Neural cell (in vitro differentiated cells): ENCODE measurements around the gene CRY2. TPM values are rescaled to one million over a fixed set of nuclear protein-coding genes. Genes with fewer than 3 reads are reported as not detected.

Experiments
- H2AFZ ChIP-seq: fragments of 200-600, 300-800 bp; sonication (generic), shearing (Covaris generic); 2 replicates; pipeline ENCODE4 v1.6.0; 2014; ENCODE audit warnings: low read depth, mild to moderate bottlenecking, antibody characterized with exemption, low read length, moderate library complexity
- H3F3A ChIP-seq: fragments of 200-600 bp; shearing (Covaris generic); 2 replicates; pipeline ENCODE4 v1.6.1; 2016; ENCODE audit warnings: mild to moderate bottlenecking, moderate library complexity, mixed read lengths, antibody characterized with exemption, low read length; ENCODE audit not compliant: insufficient read depth, poor library complexity, severe bottlenecking
- H3K27ac ChIP-seq: fragments of 200-600, 300-800 bp; sonication (generic), shearing (Covaris generic); 2 replicates; pipeline ENCODE4 v1.5.1; 2014; ENCODE audit warnings: mild to moderate bottlenecking, low read length, moderate library complexity
- H3K27me3 ChIP-seq: fragments of 300-800, 200-600 bp; sonication (generic), shearing (Covaris generic); 2 replicates; pipeline ENCODE4 v1.6.0; 2014; ENCODE audit warnings: mild to moderate bottlenecking, low read depth, low read length, moderate library complexity; ENCODE audit not compliant: insufficient read depth
- H3K36me3 ChIP-seq: fragments of 300-800, 200-600 bp; sonication (generic), shearing (Covaris generic); 2 replicates; pipeline ENCODE4 v1.5.1; 2014; ENCODE audit warnings: mild to moderate bottlenecking, antibody characterized with exemption, low read length, moderate library complexity; ENCODE audit not compliant: insufficient read depth
- H3K4me2 ChIP-seq: fragments of 300-800, 200-600 bp; sonication (generic), shearing (Covaris generic); 2 replicates; pipeline ENCODE4 v1.6.0; 2014; ENCODE audit warnings: mild to moderate bottlenecking, low read length
- H3K4me3 ChIP-seq: fragments of 300-800, 200-600 bp; sonication (generic), shearing (Covaris generic); 2 replicates; pipeline ENCODE4 v1.5.1; 2014; ENCODE audit warnings: mild to moderate bottlenecking, low read length, moderate library complexity
- H3K79me2 ChIP-seq: fragments of 200-600 bp; shearing (Covaris generic); replicated peaks from 2 replicates; pipeline ENCODE4 v1.6.0; 2014; ENCODE audit warnings: mild to moderate bottlenecking, low read length, moderate library complexity; ENCODE audit not compliant: insufficient read depth
- H3K9ac ChIP-seq: fragments of 300-800, 200-600 bp; sonication (generic), shearing (Covaris generic); 2 replicates; pipeline ENCODE4 v1.6.1; 2016; ENCODE audit warnings: mild to moderate bottlenecking, low read length, mixed read lengths
- H3K9me2 ChIP-seq: fragments of 200-600 bp; shearing (Covaris generic); 2 replicates; pipeline ENCODE4 v1.6.1; 2016; ENCODE audit warnings: mild to moderate bottlenecking, low read length, mixed read lengths; ENCODE audit not compliant: insufficient read depth
- H3K9me3 ChIP-seq: fragments of 200-600, 300-800 bp; sonication (generic), shearing (Covaris generic); 2 replicates; pipeline ENCODE4 v1.6.1; 2016; ENCODE audit warnings: mild to moderate bottlenecking, mixed run types, low read length, moderate library complexity, mixed read lengths
- H4K20me1 ChIP-seq: fragments of 200-600 bp; shearing (Covaris generic); 2 replicates; pipeline ENCODE4 v1.6.1; 2016; ENCODE audit warnings: mild to moderate bottlenecking, mixed run types; ENCODE audit not compliant: insufficient read depth
- EP300 ChIP-seq: fragments of 450-650 bp; conservative IDR thresholded peaks from 2 replicates; pipeline ENCODE4 v1.6.1; 2014; ENCODE audit warnings: antibody characterized with exemption, mild to moderate bottlenecking, moderate library complexity; ENCODE audit not compliant: poor library complexity, severe bottlenecking
- EZH2 ChIP-seq: fragments of 200-600, 300-800 bp; shearing (Covaris generic), sonication (generic); IDR thresholded peaks from 2 replicates; pipeline ENCODE4 v1.6.1; 2014; ENCODE audit warnings: antibody characterized with exemption, low read length, borderline replicate concordance, mild to moderate bottlenecking; ENCODE audit not compliant: insufficient read depth, poor library complexity, severe bottlenecking
- MXI1 ChIP-seq: fragments of 450-650 bp; conservative IDR thresholded peaks from 2 replicates; pipeline ENCODE4 v1.6.1; 2014; ENCODE audit warnings: antibody characterized with exemption, mild to moderate bottlenecking; ENCODE audit not compliant: poor library complexity, severe bottlenecking
- POLR2AphosphoS5 ChIP-seq: IDR thresholded peaks from 2 replicates; pipeline ENCODE4 v1.6.1; 2012
- RAD21 ChIP-seq: fragments of 450-650 bp; conservative IDR thresholded peaks from 2 replicates; pipeline ENCODE4 v1.6.1; 2014; ENCODE audit warnings: antibody characterized with exemption, mild to moderate bottlenecking, moderate library complexity
- SMC3 ChIP-seq: fragments of 450-650 bp; conservative IDR thresholded peaks from 2 replicates; pipeline ENCODE4 v1.6.1; 2014; ENCODE audit warnings: antibody characterized with exemption, mild to moderate bottlenecking, moderate library complexity; ENCODE audit not compliant: poor library complexity
- TAF1 ChIP-seq: IDR thresholded peaks from 2 replicates; pipeline ENCODE4 v1.6.1; 2012; ENCODE audit warnings: low read depth
- polyA plus RNA-seq: library from polyadenylated mRNA; depleted of rRNA; stranded (reverse); fragments of >200 nt; gene quantifications from 2 replicates; pipeline ENCODE4 v1.2.3, GENCODE V29; 2014
- TF ChIP-seq, protein P1 (sequence below): IDR thresholded peaks from 2 replicates; pipeline ENCODE4 v1.6.1; 2012; ENCODE audit warnings: borderline replicate concordance
- TF ChIP-seq, protein P2 (sequence below): fragments of 450-650 bp; IDR thresholded peaks from 2 replicates; pipeline ENCODE4 v1.5.1; 2014; ENCODE audit warnings: antibody characterized with exemption, mild to moderate bottlenecking, moderate library complexity; ENCODE audit not compliant: poor library complexity, severe bottlenecking

The CRY2 gene
- polyA plus RNA-seq, 1 donor from 2014 or later: 27.8 TPM

DNA sequence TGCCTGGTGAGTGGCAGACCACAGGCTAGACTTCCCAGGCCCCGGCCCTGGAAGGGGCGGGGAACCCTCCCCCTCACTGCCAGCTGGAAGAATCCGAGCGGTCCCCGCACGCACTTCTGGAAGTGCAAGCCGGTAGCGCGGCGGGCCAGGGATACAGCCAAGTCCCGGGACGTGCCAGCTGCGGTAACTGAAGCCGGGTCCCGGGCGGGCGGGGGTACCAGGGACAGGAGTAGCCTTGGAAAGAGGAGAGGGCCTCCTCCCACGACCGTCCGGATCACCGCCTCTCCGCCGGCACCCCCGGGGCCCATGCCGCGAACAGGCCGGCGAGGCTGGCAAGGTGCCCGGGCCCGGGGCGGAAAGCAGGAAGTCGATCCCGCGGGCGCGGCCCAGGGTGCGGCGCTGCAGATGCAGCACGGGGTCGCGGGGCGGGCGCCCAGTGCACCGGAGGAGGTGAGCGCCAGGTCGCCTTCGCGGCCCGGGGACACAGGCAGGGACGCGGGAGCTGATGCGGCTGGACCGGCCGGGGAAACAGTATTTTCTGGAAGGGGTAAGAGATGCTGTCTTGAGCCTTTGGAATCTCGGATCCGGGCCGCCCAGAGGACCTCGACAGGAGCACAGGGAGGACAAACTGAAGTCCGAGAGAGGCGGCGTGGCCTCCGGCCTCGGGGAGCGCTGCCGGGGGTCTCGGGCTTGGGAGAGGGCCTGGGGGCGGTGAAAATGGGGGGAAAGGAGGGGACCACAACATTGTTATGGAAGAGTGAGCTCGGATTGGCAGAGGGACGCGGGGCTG lies 43.1 kb upstream of the CRY2 start:
- H3K9me3 ChIP-seq: no peaks in the 10 kb centered on the region
- peak overlapping the region; percentile 90 for H2AFZ ChIP-seq
- H3K79me2 ChIP-seq: peaks cover 14% of the 10 kb centered on the region
- peaks cover 24% of the 10 kb centered on the region for H3K27me3 ChIP-seq
- TF ChIP-seq SMC3 (no peak), EZH2 (peak; percentile 38)
- H3K9ac ChIP-seq: peak overlapping the region; percentile 85
- H3K9me2 ChIP-seq: no peaks in the 10 kb centered on the region
- H3K4me2 ChIP-seq: peak overlapping the region; percentile 84
- H4K20me1 ChIP-seq: no peaks in the 10 kb centered on the region
- peak overlapping the region; percentile 73 for H3K4me3 ChIP-seq
- H3K36me3 ChIP-seq: no peaks in the 10 kb centered on the region
- no peak overlapping the region for H3K27ac ChIP-seq
- no peaks in the 10 kb centered on the region for H3F3A ChIP-seq

DNA sequence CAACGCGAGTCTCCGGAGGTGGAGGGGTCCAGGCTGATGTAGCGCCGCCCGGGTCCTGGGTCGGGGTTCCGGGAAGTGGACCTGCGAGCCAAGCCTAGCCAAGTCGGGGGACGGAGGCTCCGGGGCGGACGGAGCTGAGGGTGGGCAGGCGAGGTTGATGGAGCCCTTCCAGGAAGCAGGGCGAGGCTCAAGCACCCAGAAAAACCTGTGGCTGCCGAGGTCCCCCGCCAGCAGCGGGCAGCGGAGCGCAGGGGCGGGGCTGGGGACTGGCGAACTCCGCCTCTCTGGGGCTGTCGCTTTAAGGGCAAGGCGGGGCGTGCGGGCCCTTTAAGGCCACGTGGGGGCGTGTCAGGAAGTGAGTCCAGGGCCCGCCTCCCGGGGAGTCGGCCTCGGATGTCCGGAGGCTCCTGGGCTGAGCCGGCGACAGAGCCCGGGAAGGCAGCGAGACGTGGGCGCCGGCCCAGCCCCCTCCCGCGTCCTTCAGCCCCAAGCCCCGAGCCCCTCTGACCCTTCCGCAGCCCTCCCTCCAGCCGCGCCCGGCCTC lies 42.4 kb upstream of the CRY2 start, which contains the start of gene SLC35C1:
Gene SLC35C1, plus strand, starts transcription at position 389 of the 544 bp plus-strand sequence. CDS start 653 bp downstream, outside the sequence.
- Histone ChIP-seq H3K79me2 (peaks cover 14% of the 10 kb centered on the region), H4K20me1 (no peaks in the 10 kb centered on the region), H2AFZ (peak within 1 kb of the TSS; percentile 90), H3K9me2 (no peaks in the 10 kb centered on the region), H3K27me3 (peaks cover 24% of the 10 kb centered on the region), H3K9ac (peak within 1 kb of the TSS; percentile 85), H3K4me3 (peak within 1 kb of the TSS; percentile 73), H3K4me2 (peak within 1 kb of the TSS; percentile 99), H3F3A (no peaks in the 10 kb centered on the region), H3K9me3 (no peaks in the 10 kb centered on the region), H3K36me3 (no peaks in the 10 kb centered on the region), H3K27ac (peak within 1 kb of the TSS; percentile 58)
- TF ChIP-seq MXI1 (peak; percentile 76), EP300 (no peak), TAF1 (no peak), POLR2AphosphoS5 (peak; percentile 76), RAD21 (no peak), SMC3 (no peak), EZH2 (no peak)
- TF ChIP-seq, protein P1, sequence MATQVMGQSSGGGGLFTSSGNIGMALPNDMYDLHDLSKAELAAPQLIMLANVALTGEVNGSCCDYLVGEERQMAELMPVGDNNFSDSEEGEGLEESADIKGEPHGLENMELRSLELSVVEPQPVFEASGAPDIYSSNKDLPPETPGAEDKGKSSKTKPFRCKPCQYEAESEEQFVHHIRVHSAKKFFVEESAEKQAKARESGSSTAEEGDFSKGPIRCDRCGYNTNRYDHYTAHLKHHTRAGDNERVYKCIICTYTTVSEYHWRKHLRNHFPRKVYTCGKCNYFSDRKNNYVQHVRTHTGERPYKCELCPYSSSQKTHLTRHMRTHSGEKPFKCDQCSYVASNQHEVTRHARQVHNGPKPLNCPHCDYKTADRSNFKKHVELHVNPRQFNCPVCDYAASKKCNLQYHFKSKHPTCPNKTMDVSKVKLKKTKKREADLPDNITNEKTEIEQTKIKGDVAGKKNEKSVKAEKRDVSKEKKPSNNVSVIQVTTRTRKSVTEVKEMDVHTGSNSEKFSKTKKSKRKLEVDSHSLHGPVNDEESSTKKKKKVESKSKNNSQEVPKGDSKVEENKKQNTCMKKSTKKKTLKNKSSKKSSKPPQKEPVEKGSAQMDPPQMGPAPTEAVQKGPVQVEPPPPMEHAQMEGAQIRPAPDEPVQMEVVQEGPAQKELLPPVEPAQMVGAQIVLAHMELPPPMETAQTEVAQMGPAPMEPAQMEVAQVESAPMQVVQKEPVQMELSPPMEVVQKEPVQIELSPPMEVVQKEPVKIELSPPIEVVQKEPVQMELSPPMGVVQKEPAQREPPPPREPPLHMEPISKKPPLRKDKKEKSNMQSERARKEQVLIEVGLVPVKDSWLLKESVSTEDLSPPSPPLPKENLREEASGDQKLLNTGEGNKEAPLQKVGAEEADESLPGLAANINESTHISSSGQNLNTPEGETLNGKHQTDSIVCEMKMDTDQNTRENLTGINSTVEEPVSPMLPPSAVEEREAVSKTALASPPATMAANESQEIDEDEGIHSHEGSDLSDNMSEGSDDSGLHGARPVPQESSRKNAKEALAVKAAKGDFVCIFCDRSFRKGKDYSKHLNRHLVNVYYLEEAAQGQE: no peak
- TF ChIP-seq, protein P2, sequence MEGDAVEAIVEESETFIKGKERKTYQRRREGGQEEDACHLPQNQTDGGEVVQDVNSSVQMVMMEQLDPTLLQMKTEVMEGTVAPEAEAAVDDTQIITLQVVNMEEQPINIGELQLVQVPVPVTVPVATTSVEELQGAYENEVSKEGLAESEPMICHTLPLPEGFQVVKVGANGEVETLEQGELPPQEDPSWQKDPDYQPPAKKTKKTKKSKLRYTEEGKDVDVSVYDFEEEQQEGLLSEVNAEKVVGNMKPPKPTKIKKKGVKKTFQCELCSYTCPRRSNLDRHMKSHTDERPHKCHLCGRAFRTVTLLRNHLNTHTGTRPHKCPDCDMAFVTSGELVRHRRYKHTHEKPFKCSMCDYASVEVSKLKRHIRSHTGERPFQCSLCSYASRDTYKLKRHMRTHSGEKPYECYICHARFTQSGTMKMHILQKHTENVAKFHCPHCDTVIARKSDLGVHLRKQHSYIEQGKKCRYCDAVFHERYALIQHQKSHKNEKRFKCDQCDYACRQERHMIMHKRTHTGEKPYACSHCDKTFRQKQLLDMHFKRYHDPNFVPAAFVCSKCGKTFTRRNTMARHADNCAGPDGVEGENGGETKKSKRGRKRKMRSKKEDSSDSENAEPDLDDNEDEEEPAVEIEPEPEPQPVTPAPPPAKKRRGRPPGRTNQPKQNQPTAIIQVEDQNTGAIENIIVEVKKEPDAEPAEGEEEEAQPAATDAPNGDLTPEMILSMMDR: peak; percentile 43
